GM18508 (cell line): ENCODE results near the gene PDLIM7.

Experiments
- ATAC-seq: cut with Tn5 transposase; IDR thresholded peaks from one replicate; pipeline ENCODE4 v1.9.1; 2021; ENCODE audit warnings: moderate number of reproducible peaks; ENCODE audit not compliant: insufficient read depth, unreplicated experiment

PDLIM7 gene

GRCh38 chr5:177434437-177434836 lies 63.0 kb downstream of the PDLIM7 start:
- ATAC-seq: no peak

GRCh38 chr5:177433658-177434217 lies 63.7 kb downstream of the PDLIM7 start:
- no peak for ATAC-seq
